ENCODE results near the gene OCA2. TPM values are rescaled to one million over a fixed set of nuclear protein-coding genes. Genes with fewer than 3 reads are reported as not detected.
"Not testable (repeated sequence)": the region's sequence is repeated elsewhere in the genome, so short reads cannot be mapped to it uniquely, and the experiment has no call there.

The OCA2 gene
- total RNA-seq, 1 experiment from 2014 or later: 0.13 TPM

DNA sequence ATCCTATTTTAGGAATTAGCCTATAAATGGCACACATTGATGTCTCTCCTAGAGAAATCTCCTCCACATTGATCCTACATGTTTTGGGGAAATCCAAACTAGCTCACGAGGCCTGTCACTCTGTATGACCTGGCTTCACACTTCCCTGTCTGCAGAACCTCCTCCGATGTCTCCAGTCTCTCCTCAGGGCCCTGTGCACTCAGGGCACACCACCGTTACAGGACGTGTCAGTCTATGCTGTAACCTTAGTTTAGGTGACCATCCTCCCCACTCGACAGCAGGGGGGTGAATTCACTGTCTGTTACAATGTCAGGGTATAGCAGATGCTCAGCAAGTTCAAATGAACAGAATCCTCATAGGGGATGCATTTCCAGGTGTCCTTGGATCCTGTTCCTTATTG lies 249.1 kb downstream of the OCA2 start:
- in situ Hi-C loops (cut with HindIII; ENCODE audit: low pct_unique_long_range_greater_than_20kb, low sequenced_read_pairs): no loop called here
- H3K27ac ChIP-seq (ENCODE audit: low read length): no peak overlapping the region
- H3K4me1 ChIP-seq (ENCODE audit: control insufficient read depth, insufficient read depth, low read length): no peaks in the 10 kb centered on the region
- ATAC-seq (no peak), DNase-seq (ENCODE audit: low read depth, low spot score) (no peak)
- no peaks in the 10 kb centered on the region for H3K27me3 ChIP-seq (ENCODE audit: control insufficient read depth, insufficient read depth, low read length)
- ChIA-PET POLR2A (no interaction called here), CTCF (no interaction called here)
- H3K36me3 ChIP-seq (ENCODE audit: control insufficient read depth, insufficient read depth, low read length): no peaks in the 10 kb centered on the region
- H3K4me3 ChIP-seq (ENCODE audit: low read depth in 2 of 2, low read length in 2 of 2): no peak overlapping the region
- BruUV-seq (replicated peaks): no TSS peak
- TF ChIP-seq, protein P1, sequence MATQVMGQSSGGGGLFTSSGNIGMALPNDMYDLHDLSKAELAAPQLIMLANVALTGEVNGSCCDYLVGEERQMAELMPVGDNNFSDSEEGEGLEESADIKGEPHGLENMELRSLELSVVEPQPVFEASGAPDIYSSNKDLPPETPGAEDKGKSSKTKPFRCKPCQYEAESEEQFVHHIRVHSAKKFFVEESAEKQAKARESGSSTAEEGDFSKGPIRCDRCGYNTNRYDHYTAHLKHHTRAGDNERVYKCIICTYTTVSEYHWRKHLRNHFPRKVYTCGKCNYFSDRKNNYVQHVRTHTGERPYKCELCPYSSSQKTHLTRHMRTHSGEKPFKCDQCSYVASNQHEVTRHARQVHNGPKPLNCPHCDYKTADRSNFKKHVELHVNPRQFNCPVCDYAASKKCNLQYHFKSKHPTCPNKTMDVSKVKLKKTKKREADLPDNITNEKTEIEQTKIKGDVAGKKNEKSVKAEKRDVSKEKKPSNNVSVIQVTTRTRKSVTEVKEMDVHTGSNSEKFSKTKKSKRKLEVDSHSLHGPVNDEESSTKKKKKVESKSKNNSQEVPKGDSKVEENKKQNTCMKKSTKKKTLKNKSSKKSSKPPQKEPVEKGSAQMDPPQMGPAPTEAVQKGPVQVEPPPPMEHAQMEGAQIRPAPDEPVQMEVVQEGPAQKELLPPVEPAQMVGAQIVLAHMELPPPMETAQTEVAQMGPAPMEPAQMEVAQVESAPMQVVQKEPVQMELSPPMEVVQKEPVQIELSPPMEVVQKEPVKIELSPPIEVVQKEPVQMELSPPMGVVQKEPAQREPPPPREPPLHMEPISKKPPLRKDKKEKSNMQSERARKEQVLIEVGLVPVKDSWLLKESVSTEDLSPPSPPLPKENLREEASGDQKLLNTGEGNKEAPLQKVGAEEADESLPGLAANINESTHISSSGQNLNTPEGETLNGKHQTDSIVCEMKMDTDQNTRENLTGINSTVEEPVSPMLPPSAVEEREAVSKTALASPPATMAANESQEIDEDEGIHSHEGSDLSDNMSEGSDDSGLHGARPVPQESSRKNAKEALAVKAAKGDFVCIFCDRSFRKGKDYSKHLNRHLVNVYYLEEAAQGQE (IDR thresholded peaks at IDR 0.05; ENCODE audit: insufficient read depth in 1 of 2, low read depth in 2 of 2, low read length in 1 of 2): no peak
- no peak for TF ChIP-seq POLR2AphosphoS5 (IDR thresholded peaks at IDR 0.05; ENCODE audit: low read depth, low read length)
- TF ChIP-seq CTCF (IDR thresholded peaks at IDR 0.05): no peak
- no peak for TF ChIP-seq SIN3A (IDR thresholded peaks at IDR 0.05; ENCODE audit: borderline replicate concordance, insufficient read depth, low read depth, low read length)
- TF ChIP-seq TCF7L2 (IDR thresholded peaks at IDR 0.05; ENCODE audit: low read depth, low read length): no peak
- intact Hi-C loops (cut with micrococcal nuclease; ENCODE audit: unreplicated experiment): no loop called here
- no peaks in the 10 kb centered on the region; the same call in 1 of the 2 replicates for H3K9me3 ChIP-seq (ENCODE audit: control insufficient read depth, insufficient read depth, low read depth, low read length)

GRCh38 chr15:27848936-27849335 lies 250.2 kb downstream of the OCA2 start:
- POLR2A ChIA-PET; BruUV-seq (replicated peaks); H3K4me1 ChIP-seq (ENCODE audit: control insufficient read depth, insufficient read depth, low read length); in situ Hi-C loops (cut with HindIII; ENCODE audit: low pct_unique_long_range_greater_than_20kb, low sequenced_read_pairs); ATAC-seq; H3K36me3 ChIP-seq (ENCODE audit: control insufficient read depth, insufficient read depth, low read length); H3K27me3 ChIP-seq (ENCODE audit: control insufficient read depth, insufficient read depth, low read length); DNase-seq (ENCODE audit: low read depth, low spot score); intact Hi-C loops (cut with micrococcal nuclease; ENCODE audit: unreplicated experiment); H3K4me3 ChIP-seq (ENCODE audit: low read depth in 2 of 2, low read length in 2 of 2); H3K9me3 ChIP-seq (ENCODE audit: control insufficient read depth, insufficient read depth, low read depth, low read length); H3K27ac ChIP-seq (ENCODE audit: low read length): not testable (repeated sequence)
- CTCF ChIA-PET: interaction anchor here (0.7 kb wide), 1 partner anchor 10 kb away, joined by 4 read pairs; no protein-coding TSS in a partner anchor

- ChIA-PET POLR2A (no interaction called here), CTCF (no interaction called here)
- BruUV-seq (replicated peaks): no TSS peak
- intact Hi-C loops (cut with micrococcal nuclease; ENCODE audit: unreplicated experiment): no loop called here
- Histone ChIP-seq H3K4me3 (ENCODE audit: low read depth in 2 of 2, low read length in 2 of 2) (no peak overlapping the region), H3K27ac (ENCODE audit: low read length) (no peak overlapping the region), H3K27me3 (ENCODE audit: control insufficient read depth, insufficient read depth, low read length) (no peaks in the 10 kb centered on the region), H3K9me3 (ENCODE audit: control insufficient read depth, insufficient read depth, low read depth, low read length) (no peaks in the 10 kb centered on the region; the same call in 1 of the 2 replicates), H3K36me3 (ENCODE audit: control insufficient read depth, insufficient read depth, low read length) (no peaks in the 10 kb centered on the region), H3K4me1 (ENCODE audit: control insufficient read depth, insufficient read depth, low read length) (no peaks in the 10 kb centered on the region)
- DNase-seq (ENCODE audit: low read depth, low spot score) (no peak), ATAC-seq (no peak)
- in situ Hi-C loops (cut with HindIII; ENCODE audit: low pct_unique_long_range_greater_than_20kb, low sequenced_read_pairs): no loop called here
- TF ChIP-seq TCF7L2 (IDR thresholded peaks at IDR 0.05; ENCODE audit: low read depth, low read length): no peak
- TF ChIP-seq POLR2AphosphoS5 (IDR thresholded peaks at IDR 0.05; ENCODE audit: low read depth, low read length): no peak
- TF ChIP-seq, protein P1 (IDR thresholded peaks at IDR 0.05; ENCODE audit: insufficient read depth in 1 of 2, low read depth in 2 of 2, low read length in 1 of 2): no peak
- no peak for TF ChIP-seq SIN3A (IDR thresholded peaks at IDR 0.05; ENCODE audit: borderline replicate concordance, insufficient read depth, low read depth, low read length)
- no peak for TF ChIP-seq CTCF (IDR thresholded peaks at IDR 0.05)
Measured at GRCh38 chr15:27847775-27848710, 251.1 kb downstream of the OCA2 start.

Data from Panc1 (cell line).